Kidney (tissue), 14 donors: Measurements from ENCODE around the gene CHMP6. TPM values are rescaled to one million over a fixed set of nuclear protein-coding genes. Genes with fewer than 3 reads are reported as not detected.
A peak's percentile ranks its signal among the peaks of the same experiment; 100 is the strongest.

Experiments
- DNase-seq, 5 donors: peaks; one replicate each; pipeline ENCODE4 v3.0.0-alpha.2; 2013 to 2020
- FAIRE-seq: peaks from 2 replicates; lab custom pipeline; 2012; peaks lifted over from hg19 to GRCh38; lab: Jason Lieb, UNC
- H3K27ac ChIP-seq, 2 donors: one replicate each; pipeline ENCODE4 v1.7.0; 2013; ENCODE audit warnings: low read depth in 2 of 2, low read length in 2 of 2, inconsistent platforms in 1 of 2
- H3K27me3 ChIP-seq: one replicate; pipeline ENCODE4 v1.7.1; 2013; ENCODE audit warnings: low read length, inconsistent platforms; ENCODE audit not compliant: control insufficient read depth, insufficient read depth
- H3K36me3 ChIP-seq, 3 donors: one replicate each; pipeline versions ENCODE4 v1.7.0 to v1.7.1; 2013; ENCODE audit warnings: low read length in 3 of 3, control low read depth in 1 of 3, inconsistent platforms in 1 of 3; ENCODE audit not compliant: insufficient read depth in 3 of 3, control insufficient read depth in 2 of 3
- H3K4me1 ChIP-seq, 3 donors: one replicate each; pipeline versions ENCODE4 v1.7.0 to v1.7.1; 2013; ENCODE audit warnings: low read length in 3 of 3, inconsistent platforms in 1 of 3, low read depth in 1 of 3; ENCODE audit not compliant: control insufficient read depth in 2 of 3, insufficient read depth in 2 of 3
- H3K4me3 ChIP-seq, 3 donors: one replicate each; pipeline versions ENCODE4 v1.7.0 to v1.8.1; 2013; ENCODE audit warnings: low read length in 3 of 3, control low read depth in 1 of 3, inconsistent platforms in 1 of 3
- H3K9ac ChIP-seq, 3 donors: one replicate each; pipeline versions ENCODE4 v1.7.0 to v1.7.1; 2013; ENCODE audit warnings: low read length in 3 of 3, control low read depth in 1 of 3, inconsistent platforms in 1 of 3
- H3K9me3 ChIP-seq, 3 donors: one replicate each; pipeline versions ENCODE4 v1.7.0 to v1.7.1; 2013; ENCODE audit warnings: low read length in 3 of 3, control low read depth in 1 of 3, inconsistent platforms in 1 of 3; ENCODE audit not compliant: control insufficient read depth in 2 of 3, insufficient read depth in 1 of 3
- intact Hi-C: fragments of 100-400 bp; cut with DNase I; formaldehyde crosslinking; loops from one replicate; pipeline ENCODE4 v1.11.1; 2022
- polyA plus RNA-seq: library from polyadenylated mRNA; stranded (reverse); fragments of 350-450 nt; fragmentation: Illumina TruSeq; extraction: RNeasy Lipid Tissue Mini Kit (QIAGEN cat#74804); gene quantifications from one replicate; pipeline ENCODE4 v1.2.3, GENCODE V29; 2014; ENCODE audit warnings: low read depth, low replicate concordance; ENCODE audit not compliant: insufficient read depth
- total RNA-seq: library from RNA; stranded (reverse); fragmentation: NEBNext Ultra II Directional; extraction: Animal tissue kit (Norgen Biotek cat#: 25700); gene quantifications from one replicate; pipeline ENCODE4 v1.2.1, GENCODE V29; 2021
- TF ChIP-seq, protein P1 (sequence below): IDR thresholded peaks from 3 replicates; pipeline ENCODE4 v1.5.1; 2012; ENCODE audit warnings: mild to moderate bottlenecking, moderate library complexity, borderline replicate concordance; ENCODE audit not compliant: insufficient read depth; ENCODE audit errors: extremely low read depth
- donor health status: control.
- donor health status: control.
- donor health status: control.
- donor health status: control.
- donor health status: control.
- donor health status: DM: yes; HTN: yes; CAD: no.
- donor health status: Normal renal cell carcinoma (clear cell type).

CHMP6 gene
- total and polyA plus RNA-seq, 2 donors from 2014 or later = 28.0 to 34.1 TPM

DNA sequence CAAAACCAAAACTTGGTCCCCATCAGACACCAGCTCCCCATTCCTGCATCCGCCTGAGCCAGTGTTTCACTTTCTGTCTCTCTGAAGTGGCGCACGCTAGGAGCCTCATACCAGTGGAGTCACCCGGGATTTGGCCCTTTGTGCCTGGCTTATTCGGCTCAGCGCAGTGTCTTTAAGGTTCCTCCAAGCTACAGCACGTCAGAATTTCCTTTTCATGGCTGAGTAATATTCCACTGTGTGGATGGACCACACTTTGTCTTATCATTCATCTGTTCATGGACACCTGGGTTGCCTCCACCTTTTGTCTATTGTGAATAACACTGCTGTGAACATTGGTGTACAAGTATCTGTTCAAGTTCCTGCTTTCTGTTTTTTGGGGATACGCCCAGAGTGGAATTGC is 45.2 kb upstream of the CHMP6 start:
- intact Hi-C loops = no loop called here
- Histone ChIP-seq H3K9me3 (no peaks in the 10 kb centered on the region), H3K36me3 (peaks cover 0 to 14% (median 6%) of the 10 kb centered on the region in 3 donors), H3K27me3 (no peaks in the 10 kb centered on the region), H3K4me3 (no peak overlapping the region), H3K9ac (no peak overlapping the region), H3K4me1 (peaks cover 0 to 9% (median 4%) of the 10 kb centered on the region in 3 donors), H3K27ac (no peak overlapping the region)
- DNase-seq (peak in 1 of 5 donors; percentile 38), FAIRE-seq (no peak)
- TF ChIP-seq, protein P1, sequence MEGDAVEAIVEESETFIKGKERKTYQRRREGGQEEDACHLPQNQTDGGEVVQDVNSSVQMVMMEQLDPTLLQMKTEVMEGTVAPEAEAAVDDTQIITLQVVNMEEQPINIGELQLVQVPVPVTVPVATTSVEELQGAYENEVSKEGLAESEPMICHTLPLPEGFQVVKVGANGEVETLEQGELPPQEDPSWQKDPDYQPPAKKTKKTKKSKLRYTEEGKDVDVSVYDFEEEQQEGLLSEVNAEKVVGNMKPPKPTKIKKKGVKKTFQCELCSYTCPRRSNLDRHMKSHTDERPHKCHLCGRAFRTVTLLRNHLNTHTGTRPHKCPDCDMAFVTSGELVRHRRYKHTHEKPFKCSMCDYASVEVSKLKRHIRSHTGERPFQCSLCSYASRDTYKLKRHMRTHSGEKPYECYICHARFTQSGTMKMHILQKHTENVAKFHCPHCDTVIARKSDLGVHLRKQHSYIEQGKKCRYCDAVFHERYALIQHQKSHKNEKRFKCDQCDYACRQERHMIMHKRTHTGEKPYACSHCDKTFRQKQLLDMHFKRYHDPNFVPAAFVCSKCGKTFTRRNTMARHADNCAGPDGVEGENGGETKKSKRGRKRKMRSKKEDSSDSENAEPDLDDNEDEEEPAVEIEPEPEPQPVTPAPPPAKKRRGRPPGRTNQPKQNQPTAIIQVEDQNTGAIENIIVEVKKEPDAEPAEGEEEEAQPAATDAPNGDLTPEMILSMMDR = no peak

DNA sequence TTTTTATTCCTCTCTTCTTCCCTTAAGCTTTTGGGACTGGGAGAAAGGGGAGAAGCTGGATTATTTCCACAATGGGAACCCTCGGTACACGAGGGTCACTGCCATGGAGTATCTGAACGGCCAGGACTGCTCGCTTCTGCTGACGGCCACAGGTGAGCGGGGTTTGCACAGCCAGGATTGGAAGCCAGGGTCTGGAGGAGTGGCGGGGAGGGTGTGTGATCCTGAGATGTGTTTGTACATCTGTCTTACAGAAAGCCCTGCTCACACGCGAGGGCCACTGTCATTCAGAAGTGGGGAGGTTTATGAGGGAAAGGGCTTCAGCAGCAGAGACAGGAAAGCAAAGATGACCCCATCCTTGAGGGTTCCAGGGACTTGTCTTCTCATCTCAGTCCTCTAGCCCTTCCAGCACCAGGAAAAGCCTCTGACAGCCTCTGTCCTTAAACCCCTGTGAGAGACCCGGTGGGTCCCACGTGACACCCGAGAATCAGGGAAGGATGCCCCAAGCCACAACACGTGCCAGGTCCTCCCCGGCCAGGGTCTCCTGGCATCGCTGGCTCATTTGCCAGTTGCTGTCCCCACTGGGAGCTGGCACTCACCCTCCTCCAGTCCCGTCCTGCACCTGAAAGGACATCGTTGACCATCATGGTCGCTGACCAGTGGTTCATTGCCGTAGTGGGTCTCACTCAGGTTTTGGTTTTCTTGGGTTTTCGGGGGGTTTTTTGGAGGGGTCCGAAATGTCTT is 44.3 kb upstream of the CHMP6 start:
- TF ChIP-seq, protein P1 = no peak

DNA sequence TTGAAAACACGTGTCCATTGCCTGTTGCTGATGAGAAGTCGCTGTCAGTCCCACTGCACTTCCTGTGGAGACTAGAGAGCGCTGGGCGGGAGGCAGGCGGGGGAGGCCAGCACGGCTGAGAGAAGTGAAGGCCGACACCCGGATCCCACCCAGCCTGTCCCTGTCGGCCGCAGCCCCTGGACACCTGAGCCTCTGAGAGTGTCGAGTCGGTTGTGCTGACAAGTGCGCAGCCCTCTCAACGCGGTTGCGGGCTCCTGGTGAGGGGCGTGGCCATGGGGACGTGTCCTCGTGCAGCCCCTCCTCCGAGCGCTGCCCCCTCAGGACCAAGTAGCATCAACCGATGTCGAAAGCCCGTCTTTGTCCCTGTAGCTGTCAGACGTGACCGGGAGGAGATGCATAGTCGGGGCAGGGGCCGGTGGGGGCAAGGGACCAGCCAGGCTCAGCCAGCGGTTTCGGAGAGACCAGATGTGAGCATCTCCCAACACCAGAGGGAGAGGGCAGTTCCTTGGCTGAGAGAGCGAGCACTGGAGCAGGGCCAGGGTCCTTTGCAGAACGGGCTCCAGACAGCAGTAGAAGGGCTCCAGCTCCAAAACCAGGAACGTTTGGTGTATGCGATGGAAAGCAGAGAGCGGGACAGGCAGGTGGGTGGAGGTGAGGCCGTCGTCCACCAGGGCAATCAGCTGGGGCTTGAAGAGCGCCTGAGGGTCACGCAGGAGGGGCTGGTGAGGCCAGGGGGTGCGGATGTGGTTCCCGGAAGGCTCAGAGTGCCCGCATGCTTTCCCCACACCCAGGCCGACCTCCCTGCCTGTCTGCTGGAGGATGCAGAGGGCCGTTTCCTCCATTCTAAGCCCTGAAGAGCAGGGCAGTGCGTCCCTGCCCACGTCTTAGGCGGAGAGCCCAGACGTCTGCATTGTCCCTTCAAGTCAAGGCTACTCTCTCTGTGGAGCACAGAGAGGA is 43.3 kb upstream of the CHMP6 start:
- TF ChIP-seq, protein P1 = no peak
- intact Hi-C loops = no loop called here
- Histone ChIP-seq H3K27ac (no peak overlapping the region), H3K4me3 (no peak overlapping the region), H3K36me3 (peaks cover 0 to 18% (median 6%) of the 10 kb centered on the region in 3 donors), H3K9me3 (no peaks in the 10 kb centered on the region), H3K4me1 (no peaks in the 10 kb centered on the region), H3K27me3 (no peaks in the 10 kb centered on the region), H3K9ac (no peak overlapping the region)
- FAIRE-seq (no peak), DNase-seq (peak in 2 of 5 donors; percentile 23 to 64)

More for the DNA sequence above, 44.3 kb upstream of the CHMP6 start:
- FAIRE-seq = no peak
- no peaks in the 10 kb centered on the region for H3K9me3 ChIP-seq
- peaks cover 0 to 3% (median 0%) of the 10 kb centered on the region in 3 donors for H3K4me1 ChIP-seq
- H3K27me3 ChIP-seq = no peaks in the 10 kb centered on the region
- H3K27ac ChIP-seq = no peak overlapping the region
- H3K9ac ChIP-seq = no peak overlapping the region
- peaks cover 0 to 18% (median 6%) of the 10 kb centered on the region in 3 donors for H3K36me3 ChIP-seq
- DNase-seq = peak in 1 of 5 donors; percentile 40
- intact Hi-C loops = no loop called here
- no peak overlapping the region for H3K4me3 ChIP-seq
